Activated naive CD8-positive, alpha-beta T cell treated with anti-CD3 and anti-CD28 coated beads, Interleukin-2, amount 50 U/mL, for 16 hours (primary cell): ENCODE results near the gene ACSM6.
"Not testable (repeated sequence)": the region's sequence is repeated elsewhere in the genome, so short reads cannot be mapped to it uniquely, and the experiment has no call there.

Source experiments
- DNase-seq: peaks from one replicate; pipeline ENCODE4 v3.0.0-alpha.2; 2020; ENCODE audit warnings: low read depth, low spot score

The ACSM6 gene

DNA sequence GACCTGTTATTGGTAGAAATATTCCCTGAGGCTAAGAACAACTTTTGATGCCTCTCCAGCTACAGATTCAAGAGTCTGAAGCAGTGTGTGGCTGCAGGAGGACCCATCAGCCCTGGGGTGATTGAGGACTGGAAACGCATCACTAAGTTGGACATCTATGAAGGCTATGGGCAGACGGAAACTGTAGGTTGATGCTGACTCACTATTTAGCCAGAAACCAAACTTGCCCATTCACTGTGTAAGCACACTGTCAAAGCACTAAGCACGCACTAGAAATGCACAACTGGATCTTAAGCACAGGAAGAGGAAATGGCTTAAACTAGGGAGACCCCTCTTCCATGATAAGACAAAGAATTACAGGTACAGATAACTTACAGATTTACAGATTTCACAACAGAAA lies 20.8 kb downstream of the ACSM6 start:
- no peak for DNase-seq

DNA sequence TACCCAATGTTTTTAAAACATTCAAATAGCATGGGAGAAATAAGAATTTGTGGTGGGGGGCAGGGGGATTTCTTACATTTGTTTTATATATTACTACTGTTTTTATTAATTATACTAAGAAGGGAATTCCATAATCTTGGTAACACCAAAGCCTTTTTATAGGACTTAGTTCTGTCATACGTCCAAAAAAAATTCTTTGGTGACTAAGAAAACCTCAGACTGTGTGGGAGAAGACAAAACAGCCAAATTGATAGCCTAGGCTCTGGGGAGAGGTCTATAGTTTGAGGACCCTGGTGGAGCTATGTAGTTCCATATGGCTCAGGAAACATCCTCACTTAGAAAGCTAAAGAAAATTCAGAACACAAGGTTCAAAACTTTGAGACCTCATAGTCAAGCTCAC lies 23.4 kb downstream of the ACSM6 start:
- no peak for DNase-seq

DNA sequence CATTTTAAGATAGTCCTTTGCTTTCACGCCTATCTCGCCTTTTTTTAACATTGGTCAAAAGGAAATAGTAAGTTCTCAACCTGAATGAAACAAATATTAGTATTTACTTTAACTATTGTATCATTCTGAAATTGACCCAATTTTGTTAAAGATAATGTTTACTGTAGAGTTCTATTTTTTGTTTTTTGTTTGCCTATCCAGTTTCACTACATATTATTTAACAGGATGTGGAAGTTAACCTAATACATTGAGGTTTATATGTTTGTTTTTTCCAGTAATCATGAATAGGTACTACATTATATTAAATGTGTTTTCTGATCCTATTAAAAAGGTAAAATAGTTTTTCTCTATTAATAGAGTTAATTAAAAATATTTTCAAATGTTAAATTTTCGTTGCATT lies 26.5 kb downstream of the ACSM6 start:
- no peak for DNase-seq

DNA sequence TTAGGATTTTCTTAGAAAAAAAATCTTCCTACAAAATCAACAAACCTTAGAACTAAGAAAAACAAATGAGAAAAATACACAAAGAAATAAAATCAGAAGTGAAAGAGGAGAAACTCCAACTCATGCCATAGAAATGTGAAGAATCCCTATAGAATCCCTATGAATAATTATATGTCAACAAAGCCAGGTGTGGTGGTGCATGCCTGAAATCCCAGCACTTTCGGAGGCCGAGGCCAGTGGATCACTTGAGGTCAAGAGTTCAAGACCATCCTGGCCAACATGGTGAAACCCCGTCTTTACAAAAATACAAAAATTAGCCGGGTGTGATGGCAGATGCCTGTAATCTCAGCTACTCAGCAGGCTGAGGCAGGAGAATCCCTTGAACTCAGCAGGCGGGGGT lies 27.1 kb downstream of the ACSM6 start:
- no peak for DNase-seq

DNA sequence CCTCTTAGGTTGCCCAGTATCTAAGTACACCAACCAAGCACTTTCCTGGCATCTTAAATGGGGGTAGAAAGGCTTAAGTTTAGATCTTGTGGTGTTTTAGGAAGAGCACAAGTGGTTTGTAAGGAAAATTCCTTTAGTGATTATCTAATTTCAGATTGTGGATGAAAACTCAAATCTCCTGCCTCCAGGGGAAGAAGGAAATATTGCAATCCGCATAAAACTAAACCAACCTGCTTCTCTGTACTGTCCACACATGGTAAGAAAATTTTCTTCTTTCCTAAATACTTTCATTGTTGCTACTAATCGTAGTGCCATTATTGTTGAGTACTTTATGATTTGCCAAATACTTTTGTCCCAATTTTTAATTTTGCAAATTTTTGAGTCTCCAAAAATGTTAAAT lies 31.1 kb downstream of the ACSM6 start:
- DNase-seq = no peak

DNA sequence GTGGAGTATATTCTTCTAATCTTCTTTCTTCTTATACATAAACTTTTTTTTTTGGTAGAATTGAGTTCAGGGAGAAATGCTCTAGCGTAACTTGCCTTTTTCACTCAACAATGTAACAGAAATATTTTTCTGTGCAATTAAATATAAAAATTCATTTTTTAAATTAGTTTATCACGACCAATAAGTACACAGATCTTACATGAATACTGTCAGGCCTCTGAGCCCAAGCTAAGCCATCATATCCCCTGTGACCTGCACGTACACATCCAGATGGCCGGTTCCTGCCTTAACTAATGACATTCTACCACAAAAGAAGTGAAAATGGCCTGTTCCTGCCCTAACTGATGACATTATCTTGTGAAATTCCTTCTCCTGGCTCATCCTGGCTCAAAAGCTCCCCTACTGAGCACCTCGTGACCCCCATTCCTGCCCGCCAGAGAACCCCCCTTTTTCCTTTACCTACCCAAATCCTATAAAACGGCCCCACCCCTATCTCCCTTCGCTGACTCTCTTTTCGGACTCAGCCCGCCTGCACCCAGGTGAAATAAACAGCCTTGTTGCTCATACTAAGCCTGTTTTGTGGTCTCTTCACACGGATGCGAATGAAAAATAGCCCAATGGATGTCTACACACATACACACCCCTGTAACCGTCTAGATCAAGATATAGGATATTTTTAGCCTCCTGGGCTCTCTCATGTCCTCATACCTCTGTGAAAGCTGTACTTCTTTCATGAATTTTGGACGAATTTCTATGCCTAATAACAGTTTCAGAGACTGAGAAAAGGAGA lies 35.1 kb downstream of the ACSM6 start:
- DNase-seq = not testable (repeated sequence)

DNA sequence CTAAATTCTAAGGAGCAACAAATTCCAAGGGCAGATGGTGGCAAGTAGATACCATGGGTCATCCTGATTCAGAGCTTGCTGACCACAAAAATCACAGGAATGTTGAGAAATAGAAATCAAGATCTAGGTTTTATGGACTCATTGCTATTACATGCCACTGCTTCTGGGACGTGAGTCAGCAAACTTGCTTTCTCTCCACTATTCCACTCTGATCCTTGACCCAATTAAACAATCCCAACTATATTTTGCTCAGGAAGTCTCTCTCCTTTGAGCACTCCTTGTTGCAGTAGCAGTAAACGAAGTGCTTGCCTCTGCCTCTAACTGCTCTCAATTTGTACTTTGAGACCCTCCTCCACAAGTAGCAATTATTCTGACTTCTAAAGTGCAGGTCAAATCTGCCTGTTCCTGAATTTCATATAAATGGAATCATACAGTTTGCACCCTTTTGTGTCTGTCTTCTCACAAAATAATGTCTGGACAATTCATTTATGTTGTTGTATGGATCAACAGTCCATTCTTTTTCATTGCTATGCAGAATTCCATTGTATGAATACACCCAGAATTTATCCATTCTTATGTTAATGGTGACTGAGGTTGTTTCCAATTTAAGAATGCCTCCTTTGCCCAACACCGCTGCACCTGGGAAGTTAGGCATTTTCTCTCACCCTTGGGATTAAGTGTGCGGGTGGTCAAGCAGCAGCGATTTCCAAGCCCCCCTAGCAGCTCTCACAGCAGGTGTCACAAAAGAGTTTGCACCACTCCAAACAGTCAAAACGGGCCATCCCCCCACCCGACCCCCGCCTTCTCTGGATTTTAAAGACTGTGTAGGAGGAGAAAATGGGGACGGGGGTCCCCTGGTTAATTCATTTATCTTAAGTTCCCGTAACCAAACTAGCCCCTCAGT lies 35.9 kb downstream of the ACSM6 start:
- DNase-seq = no peak

DNA sequence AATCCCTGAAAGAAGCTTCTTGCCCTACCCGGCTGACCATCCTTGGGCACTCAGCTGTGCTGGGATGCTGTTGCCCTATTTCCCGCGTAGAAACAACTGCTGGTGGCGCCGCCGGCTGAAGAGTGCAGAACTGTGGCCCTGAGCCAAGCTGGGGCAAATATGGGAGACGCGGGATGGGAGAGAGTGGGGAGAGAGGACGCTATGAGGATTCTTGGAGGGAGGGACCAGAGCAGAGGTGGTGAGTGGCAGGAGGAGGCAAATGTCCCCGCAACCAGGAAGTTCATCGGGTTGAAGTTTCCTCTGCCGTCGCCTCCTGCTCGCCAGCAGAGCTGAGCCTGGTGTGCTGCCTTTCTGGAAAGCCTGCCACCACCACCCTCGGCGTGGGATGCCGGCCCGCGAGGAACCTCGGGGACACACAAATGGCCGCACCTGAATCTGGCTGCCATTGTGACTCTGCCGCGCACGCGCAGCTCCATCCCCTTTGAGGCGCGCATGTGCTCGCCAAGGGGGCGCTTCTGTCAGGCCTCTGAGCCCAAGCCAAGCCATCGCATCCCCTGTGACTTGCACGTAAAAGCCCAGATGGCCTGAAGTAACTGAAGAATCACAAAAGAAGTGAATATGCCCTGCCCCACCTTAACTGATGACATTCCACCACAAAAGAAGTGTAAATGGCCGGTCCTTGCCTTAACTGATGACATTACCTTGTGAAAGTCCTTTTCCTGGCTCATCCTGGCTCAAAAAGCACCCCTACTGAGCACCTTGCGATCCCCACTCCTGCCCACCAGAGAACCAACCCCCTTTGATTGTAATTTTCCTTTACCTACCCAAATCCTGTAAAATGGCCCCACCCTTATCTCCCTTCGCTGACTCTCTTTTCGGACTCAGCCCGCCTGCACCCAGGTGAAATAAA lies 36.9 kb downstream of the ACSM6 start:
- DNase-seq = not testable (repeated sequence)

DNA sequence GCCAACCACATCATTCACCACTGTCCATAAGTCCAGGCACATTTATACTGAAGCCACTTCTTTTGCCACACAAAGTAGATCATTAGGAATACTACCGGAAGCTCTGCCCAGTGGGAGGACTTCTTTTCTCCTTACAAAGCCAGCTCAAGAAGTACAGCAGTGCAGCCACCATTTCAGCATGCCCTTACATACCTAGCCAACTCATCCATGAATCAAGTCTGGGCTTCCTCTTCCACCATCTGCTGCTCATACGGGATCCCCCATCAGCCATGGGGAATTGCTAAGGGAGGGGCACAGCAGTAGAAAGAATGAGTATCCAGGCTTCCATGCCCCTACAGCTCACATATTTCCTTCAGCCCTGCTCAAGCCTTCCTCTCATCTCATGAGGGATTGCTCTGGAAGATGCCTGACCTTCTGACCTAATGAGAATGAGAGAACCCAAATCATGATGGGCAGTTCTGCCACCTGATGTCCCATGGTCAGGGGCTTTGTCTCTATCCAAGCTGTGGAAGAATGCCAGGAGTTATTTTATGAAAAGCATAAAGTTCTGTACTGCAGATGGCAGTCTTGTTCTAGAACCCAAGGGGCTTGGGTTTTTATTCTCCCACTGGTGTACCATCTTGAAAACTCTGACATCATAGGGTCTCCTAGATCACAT lies 39.5 kb downstream of the ACSM6 start:
- no peak for DNase-seq

DNA sequence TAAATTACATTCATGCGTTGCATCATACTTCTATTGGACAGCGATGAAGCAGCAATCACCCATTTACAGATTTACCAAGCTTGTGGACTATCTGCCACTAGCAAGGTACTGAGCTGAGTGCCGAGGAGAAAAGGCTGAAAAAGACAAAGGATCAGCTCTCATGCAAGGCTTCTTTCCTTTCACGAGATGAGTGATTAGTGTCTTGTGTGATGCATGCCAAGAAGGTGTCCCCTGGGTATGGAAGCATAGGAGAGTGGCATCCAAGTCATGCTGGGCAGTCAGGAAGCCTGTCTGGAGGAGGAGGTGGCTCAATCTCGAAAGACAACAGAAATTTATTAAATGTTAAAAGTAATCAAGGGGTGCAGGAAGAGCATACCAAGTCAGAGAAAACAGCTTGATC lies 40.9 kb downstream of the ACSM6 start:
- no peak for DNase-seq

DNA sequence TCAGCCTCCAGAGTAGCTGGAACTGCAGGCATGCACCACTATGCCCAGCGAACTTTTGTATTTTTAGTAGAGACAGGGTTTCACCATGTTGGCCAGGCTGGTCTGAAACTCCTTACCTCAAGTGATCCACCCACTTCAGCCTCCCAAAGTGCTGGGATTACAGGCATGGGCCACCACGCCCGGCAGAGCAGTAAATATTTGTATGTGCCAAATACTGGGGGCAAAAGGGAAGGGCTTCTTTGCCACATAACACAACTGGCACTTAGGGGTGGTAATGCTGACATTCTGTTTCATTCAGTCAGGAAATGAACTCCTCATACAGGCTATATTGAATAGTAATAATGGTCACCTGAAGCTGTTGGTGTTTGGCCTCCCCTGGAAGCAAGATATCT lies 41.6 kb downstream of the ACSM6 start:
- no peak for DNase-seq

DNA sequence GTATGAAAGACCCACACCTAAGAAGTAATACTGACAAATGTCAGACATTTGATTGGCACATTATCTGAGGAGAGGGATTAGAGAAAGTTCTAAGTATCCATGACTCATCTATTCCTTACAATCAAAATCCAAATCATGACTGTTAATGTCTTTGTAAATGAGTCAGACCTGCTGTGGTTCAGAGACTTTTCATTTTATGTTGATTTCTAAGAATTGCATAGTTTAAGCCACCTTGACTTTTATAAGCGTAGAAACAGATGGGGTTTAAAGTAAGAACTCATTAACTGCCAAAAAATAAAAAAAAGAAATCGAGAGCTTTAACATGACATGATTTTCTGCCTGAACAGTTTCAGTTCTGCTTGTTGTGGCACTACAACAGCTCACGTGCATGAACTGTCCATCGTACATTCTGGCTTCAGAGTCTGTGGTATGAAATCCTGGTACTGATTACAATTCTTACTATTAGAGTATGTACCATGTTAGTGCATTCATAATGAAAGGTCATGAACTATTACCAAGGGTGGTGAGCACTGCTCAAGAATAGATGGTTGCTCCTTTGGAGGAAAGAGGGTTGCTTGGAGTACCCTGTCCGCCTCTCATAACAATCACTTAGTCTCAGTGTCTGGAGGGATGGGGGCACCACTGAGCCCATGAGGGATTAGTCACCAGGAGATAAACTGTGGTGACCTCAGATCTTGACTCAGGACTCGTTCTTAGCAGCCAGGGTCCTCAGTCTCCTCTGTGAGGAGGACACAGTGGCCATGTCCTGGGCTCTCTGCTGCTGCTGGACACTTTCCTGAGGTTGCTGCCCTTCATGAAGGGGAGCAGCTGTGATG lies 42.2 kb downstream of the ACSM6 start:
- no peak for DNase-seq

DNA sequence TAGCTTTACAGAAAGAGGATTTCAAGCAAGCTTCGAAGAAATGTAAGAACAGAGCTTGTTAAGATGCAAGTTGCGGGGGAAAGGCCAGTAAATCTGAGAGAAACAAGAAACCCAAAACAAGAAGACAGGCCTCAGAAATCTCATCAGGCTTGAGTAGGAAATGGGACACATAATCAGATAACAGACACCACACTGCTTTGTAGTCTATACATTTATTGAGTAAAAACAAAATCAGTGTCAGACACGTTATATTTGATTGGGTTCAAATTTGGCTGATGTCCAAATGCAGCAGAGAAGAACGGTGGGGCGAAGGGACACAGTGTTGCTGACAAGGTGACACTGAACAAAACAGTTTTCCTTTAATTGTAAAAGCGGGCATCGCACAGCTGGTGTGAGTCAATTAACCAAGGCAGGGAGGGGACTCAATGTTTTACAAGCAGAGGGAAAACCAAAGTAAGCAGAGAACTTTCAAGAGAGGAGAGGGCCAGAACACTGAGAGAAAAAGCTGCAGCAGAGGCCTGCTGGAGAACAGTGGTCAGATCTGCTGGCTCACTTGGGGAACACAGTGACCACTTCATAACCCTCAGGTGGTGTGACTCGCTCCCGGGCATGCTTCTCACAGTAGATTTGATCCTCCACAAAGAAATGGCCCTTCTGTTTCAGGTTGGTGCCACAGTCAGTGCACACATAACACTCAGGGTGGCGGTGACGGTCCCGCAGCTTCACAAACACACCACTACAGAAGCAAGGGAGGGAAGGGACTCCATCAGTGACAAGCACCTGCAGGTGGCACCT lies 43.5 kb downstream of the ACSM6 start:
- no peak for DNase-seq

DNA sequence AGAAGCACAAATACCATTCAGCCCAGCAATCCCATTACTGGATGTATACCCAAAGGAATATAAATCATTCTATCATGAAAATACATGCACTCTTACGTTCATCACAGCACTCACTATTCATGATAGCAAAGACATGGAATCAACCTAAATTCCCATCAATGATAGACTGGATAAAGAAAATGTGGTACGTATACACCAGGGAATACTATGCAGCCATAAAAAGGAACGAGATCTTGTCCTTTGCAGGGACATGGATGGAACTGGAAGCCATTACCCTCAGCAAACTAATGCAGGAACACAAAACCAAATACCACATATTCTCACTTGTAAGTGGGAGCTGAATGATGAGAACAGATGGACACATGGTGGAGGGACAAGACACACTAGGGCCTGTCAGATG lies 46.1 kb downstream of the ACSM6 start:
- DNase-seq = not testable (repeated sequence)

DNA sequence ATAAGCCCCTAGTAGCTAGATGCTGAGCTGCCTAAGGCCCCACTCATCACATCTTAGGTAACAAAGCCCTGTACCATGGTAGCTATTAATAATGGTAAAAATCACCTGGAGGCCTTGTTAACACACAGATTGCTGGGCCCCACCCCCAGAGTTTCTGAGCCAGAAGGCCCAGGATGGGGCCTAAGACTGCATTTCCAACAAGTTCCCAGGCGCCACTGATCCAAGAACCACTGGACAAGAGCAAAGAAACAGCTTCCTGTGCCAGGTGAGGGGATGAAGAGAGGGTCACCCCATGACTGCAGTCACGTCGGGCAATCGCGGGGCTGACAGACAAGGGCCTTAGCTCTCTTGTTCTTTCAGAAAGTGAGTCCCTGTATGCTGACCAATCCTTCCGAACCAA lies 46.8 kb downstream of the ACSM6 start:
- DNase-seq = no peak

DNA sequence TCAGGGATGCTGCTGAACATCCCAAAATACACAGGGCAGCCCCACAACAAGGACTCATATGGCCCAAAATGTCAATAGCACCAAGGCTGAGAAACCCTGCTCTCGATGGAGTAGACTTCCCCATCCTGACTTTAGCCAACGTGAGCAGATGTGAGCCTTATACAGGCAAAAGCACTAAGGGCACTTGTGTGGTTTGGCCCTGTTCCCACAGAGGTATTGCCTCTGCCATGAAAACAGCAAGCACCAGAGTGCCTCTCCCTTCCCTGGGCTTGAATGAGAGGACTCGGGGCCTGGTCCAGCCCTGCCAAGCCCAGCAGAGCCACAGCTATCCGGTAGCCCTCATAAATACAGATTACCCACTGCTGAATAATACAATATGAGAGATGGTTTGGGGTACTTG lies 47.5 kb downstream of the ACSM6 start:
- DNase-seq = no peak

DNA sequence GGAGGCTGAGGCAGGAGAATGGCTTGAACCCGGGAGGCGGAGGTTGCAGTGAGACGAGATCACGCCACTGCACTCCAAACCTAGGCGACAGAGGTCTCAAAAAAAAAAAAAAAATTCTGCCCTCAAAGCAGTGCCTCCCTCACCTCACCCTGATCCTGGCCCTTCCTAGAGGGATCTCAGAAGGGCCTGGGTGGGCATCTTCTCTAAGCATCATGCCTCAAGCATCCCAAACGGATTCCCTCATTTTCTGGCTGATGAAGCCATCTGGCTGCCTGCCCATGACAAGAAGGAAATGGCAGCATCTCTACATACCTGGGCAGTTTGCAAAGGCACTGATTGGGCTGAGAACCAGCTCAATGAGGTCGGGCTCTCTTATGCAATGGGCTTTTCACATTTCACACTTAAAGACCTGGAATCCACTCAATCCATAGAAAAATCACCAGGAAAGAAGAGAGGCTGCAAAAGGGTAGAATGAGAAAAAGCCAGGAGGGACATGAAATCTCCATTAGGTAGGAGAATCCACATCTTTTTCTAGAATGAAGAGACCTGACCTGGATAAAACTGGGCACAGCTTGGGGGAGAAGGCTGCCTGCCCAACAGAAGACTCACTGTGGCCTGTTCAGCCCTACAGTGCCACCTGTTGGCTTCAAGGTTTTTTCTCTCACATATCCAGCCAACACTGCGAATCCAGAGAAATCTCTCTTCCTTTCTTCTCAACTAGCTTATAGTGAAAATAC lies 48.7 kb downstream of the ACSM6 start:
- DNase-seq = no peak

DNA sequence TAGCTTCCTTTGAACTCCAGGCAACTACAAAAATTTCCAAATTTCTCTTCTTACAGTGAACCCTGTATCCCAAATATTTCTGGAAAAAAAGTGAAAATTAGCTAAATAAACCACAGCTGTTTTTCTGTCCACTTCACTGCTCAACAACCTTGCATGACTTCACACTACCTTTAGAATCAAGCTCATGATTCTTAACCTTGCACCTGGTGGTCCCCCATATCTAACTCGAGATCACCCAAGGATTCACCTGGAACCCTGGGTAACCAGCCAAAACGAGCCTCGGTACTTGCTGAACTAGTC lies 49.2 kb downstream of the ACSM6 start:
- no peak for DNase-seq

DNA sequence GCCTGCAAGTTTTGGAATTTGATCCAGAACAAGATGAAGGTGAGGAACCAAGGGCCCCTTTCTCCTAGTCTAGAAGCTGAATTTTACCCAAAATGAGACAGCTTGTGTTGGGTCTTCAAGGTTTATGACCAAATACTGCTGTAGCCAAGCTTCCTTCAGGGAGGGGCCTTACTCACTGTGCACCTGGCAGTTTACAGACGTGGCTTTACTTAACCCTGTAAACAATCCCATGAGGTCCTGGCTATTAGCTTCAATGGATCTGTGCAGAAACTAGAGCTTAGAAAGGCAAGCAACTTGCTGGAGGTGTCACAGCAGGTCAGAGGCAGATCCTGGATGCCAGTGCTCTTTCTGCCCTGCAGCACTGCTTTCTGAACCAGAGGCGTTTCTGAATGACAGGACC lies 50.1 kb downstream of the ACSM6 start:
- DNase-seq = no peak
